NCI-H82 (cell line): ENCODE results near the gene ATP11A.
"Not testable (repeated sequence)": the region's sequence is repeated elsewhere in the genome, so short reads cannot be mapped to it uniquely, and the experiment has no call there.

Experiments used
- DNase-seq: peaks from one replicate; lab custom pipeline; 2025; lab: John Stamatoyannopoulos, UW

The ATP11A gene

GRCh38 chr13:112859128-112859816 lies 169.4 kb downstream of the ATP11A start:
- DNase-seq: no peak

DNA sequence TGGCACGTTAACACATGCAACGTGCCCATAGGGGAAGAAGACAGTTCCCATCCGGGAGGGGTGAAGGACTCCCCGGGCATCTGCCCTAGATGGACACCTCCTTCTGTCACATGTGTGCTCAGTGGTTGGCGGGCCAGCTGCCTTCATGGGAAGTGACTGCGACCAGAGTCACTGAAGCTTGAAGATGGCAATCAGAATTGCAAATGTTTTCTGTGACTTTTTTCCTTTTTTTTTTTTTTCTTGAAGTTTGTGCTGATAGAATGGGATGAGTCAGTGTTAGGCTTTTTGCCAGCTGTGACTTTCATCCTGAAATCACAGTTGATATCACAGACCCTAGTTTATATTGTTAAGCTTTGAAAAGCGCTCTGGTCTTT lies 170.0 kb downstream of the ATP11A start:
- no peak for DNase-seq

GRCh38 chr13:112861876-112862615 lies 172.2 kb downstream of the ATP11A start:
- DNase-seq: no peak

- not testable (repeated sequence) for DNase-seq
These were observed 173.5 kb downstream of the ATP11A start for GRCh38 chr13:112863356-112863755.

GRCh38 chr13:112865478-112865877 lies 175.6 kb downstream of the ATP11A start:
- DNase-seq: not testable (repeated sequence)

DNA sequence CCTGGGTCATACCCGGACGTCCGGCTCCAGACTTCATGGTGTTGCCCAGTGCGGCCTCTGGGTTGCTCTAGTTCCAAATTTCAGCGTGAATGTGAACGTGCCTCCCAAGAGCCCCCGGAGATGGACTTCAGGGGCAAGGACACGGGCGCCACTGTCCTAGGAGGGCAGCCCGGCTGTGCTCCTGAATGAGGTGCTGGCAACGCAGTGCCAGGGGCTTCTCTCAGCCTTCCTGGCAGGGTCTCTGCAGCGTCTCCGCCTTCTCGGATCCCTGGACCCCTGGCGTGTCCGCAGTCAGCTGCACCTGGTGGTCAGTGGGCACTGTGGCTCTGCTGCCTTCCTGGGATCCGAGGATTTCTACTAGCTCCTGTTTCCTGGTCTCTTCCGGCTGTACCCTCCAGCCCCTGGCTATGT lies 177.5 kb downstream of the ATP11A start:
- DNase-seq: no peak

GRCh38 chr13:112868308-112868707 lies 178.5 kb downstream of the ATP11A start:
- no peak for DNase-seq

DNA sequence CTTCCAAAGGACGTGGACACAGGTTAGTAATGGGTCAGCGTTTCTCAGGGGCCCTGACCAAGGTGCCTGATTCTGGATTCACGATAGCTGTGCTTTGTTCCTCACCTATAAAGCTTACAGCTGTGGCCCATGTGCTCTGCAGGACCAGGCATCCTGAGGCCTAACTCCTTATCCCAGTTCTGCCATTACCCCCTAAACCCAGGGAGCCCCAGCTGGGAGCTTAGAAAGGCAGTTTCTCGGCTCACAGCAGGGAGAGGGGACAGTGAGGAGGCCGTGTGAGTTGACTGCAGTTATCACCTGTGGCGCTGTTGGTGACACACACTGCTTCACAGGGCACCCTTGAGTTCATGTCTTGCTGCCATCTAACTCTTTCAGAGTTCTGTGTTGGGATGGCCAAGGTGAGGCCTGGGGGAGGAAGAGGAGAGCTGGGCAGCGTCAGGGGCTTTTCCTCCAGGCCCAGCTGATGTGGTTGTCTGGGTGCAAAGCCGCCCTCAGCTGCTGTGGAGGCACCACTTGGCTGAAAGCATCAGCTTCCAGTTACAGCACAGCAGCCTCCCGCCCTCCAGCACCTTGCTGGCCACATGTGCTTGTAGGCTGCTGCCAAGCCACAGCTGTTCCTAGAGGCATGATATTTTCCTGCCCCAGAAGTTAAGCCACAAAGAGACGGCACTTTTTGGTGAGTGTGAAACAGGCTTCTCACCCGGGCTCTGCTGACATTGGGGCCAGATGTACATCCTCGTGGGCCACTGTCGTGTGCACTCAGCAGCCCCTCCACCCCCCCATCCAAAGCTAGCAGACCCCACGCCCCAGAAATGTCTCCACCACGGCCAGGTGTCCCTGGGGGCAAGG lies 179.6 kb downstream of the ATP11A start:
- DNase-seq: no peak

DNA sequence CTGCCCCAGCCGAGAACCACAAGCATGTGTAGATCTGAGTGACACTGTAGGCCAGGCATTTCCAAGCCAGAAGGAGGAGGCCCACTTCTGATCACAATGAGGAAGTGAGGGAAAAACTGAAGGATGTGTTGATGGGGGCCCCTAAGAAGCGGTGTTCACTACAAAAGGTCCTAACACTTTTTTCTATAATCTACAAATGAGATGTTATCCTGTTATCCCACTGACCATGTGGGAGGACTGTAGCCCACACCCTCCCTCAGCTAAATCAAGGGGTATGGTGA lies 180.2 kb downstream of the ATP11A start:
- no peak for DNase-seq

GRCh38 chr13:112870737-112871287 lies 181.0 kb downstream of the ATP11A start:
- DNase-seq: no peak

DNA sequence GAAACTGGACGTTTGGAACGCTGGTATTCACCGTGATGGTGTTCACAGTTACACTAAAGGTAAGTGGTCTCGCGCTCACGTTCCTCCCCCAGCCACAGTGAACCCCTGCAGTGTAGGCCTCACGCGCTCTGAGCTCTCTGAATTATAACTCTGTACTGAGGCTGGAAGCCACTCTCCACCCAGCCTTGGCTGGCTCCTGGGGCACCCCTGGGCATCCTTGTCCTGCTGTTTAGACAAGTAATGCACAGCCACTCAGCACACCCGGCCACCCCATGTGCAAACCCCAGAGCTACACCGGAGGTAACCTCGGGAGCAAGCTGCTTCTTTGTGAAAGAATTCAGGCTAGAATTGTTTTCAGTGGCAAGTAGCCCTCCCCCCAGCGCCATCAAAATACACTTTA lies 181.9 kb downstream of the ATP11A start:
- no peak for DNase-seq

- DNase-seq: not testable (repeated sequence)
These were observed 183.1 kb downstream of the ATP11A start for GRCh38 chr13:112872657-112873631.

GRCh38 chr13:112873851-112874750 lies 184.3 kb downstream of the ATP11A start:
- DNase-seq: peak; percentile 84

- DNase-seq: no peak
These were observed 185.0 kb downstream of the ATP11A start for GRCh38 chr13:112874751-112875300.

GRCh38 chr13:112875627-112876026 lies 185.8 kb downstream of the ATP11A start:
- no peak for DNase-seq

DNA sequence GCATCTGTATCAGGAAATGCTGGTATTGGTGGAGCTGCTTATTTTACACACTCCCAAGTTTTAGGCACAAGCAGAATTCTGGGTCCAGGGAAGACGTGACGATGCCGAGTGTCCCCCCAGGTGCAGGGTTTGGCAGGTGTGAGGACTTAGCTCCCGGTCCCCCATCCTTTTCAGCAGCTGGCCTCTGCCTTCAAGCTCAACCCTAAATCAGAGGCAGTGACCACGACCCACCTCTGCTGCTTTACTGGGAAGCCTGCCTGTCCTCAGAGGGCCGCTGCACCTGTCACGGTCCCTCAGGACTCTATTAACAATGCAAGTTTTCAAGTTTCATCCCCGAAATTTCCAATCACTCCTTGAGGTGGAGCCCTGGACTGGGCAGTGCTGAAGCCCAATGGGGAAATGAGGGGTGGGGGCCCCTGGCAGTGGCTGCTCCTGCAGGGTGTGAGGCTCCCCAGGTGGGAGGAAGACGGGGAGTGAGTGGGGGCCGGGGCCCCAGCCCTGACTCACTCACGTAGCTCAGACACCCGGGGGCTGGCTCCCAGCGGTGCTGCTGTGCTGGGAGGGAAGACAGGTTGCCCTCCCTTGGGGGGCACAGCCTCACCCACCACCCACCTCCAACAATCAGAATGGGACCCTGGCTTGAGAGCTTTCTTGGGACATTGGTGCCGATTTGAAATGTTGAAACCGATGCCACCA lies 186.6 kb downstream of the ATP11A start:
- no peak for DNase-seq

GRCh38 chr13:112877066-112877465 lies 187.2 kb downstream of the ATP11A start:
- no peak for DNase-seq

GRCh38 chr13:112877539-112877938 lies 187.7 kb downstream of the ATP11A start:
- DNase-seq: no peak
